GM19468 (cell line): ENCODE data around the gene DUS4L.

Experiments used
- ATAC-seq: cut with Tn5 transposase; IDR thresholded peaks from one replicate; pipeline ENCODE4 v1.9.1; 2021; ENCODE audit warnings: mild to moderate bottlenecking, moderate library complexity, moderate number of reproducible peaks; ENCODE audit not compliant: unreplicated experiment; ENCODE audit errors: extremely low read depth

The DUS4L gene

DNA sequence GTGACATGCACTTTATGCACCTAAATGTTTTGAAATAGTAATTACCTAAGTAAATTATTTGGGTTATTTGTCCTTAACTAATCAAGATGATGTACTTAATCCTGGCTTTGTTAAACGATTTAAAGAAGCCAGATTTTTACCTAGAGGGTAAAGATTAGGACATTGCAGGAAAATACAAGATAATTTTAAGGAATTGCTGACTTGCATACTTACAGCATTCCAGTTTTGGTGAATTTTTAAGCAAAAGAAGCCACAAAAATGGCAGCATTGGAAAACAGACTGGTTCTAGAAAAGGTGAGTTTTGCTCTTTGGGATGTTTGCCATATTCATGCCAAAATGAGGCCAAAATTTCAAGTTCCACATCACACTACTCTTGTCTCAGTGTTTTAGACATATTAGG lies 49.7 kb downstream of the DUS4L start:
- ATAC-seq = no peak

DNA sequence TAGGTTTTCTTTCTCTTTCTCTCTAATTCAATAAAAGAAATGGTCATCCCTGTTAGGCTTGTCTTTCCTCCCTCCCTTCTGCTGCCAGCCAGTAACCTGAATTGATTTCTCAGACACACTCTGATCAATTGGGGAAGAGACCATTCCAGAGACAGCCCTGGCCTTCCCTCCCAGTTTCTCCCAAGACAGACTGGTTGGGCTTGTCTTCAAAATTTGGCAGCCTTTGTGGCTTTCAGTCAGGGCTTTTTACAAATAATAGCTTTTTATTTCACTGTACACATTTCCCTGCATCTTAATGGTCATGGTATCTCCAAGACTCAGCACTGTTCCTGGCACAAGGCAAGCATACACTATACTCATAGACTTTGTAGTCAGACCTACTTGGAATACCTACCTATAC lies 50.2 kb downstream of the DUS4L start:
- ATAC-seq = no peak

DNA sequence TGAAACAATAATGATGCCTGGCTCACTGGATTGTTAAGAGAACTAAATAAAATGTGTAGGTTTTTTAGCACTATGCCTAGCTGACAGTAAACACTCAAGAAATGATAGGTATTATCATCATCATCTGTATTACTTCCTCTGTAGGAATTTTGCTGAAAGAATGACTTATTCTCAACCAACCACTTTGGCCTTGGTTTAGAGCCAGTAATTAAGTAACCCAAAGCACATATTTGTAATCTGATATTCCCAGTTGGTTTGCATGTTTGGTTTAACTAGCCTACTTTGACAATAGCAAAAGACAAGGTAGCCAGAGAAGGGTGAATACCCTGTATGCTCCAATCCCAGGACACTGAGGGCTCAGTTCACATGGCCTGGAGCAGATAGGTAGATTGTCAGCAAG lies 50.7 kb downstream of the DUS4L start:
- no peak for ATAC-seq

DNA sequence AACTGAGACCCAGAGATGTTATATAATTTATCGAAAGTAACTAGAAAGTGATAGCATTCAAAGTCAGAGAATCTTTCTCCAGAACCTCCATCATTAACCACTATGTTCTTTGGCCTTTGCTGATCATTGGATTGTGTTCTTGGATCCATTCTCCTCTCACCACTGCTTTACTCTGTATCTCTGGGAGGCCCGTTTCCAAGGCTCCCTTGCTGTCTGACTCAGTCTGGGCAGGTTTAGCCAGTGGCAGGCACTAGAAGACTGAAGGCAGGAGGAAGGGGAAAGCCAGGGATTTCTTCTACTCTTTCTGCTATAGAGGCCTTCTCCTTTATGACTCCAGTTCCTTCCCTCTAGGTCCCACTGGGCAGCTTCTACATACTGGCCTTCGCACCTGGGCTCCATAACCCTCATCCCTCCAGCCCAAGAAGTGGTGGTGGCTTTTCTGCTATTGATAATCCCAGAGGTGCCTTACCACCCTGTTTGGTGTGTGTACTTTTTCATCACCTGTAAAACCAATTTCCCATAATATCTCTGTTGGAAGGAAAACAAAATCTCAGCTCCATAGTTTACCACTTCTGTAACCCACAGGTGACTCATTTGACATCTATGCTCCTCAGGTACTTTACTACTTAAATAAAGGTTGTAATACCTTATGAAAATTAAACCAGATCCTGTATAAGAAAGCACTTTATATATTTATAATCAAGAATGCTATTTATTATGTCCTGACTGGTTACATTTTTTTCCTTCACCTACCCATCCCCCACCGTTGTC lies 52.3 kb downstream of the DUS4L start:
- no peak for ATAC-seq

DNA sequence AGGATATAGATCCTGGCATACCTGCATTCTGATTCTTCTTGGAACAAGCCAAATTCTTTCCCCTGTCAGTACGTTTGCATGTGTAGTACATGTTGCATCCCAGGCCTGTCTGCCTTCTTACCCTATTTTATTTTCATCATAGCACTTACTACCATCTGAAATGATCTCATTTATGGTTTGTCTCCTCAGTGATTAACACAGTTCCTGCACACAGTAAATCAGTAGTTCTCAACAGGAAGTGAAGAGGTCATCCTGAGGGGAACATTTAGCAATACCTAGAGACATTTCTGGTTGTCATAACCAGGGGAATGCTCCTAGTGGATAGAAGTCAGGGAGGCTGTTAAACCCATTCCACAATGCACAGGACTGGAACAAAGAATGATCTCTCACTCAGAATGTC lies 58.7 kb downstream of the DUS4L start:
- no peak for ATAC-seq

DNA sequence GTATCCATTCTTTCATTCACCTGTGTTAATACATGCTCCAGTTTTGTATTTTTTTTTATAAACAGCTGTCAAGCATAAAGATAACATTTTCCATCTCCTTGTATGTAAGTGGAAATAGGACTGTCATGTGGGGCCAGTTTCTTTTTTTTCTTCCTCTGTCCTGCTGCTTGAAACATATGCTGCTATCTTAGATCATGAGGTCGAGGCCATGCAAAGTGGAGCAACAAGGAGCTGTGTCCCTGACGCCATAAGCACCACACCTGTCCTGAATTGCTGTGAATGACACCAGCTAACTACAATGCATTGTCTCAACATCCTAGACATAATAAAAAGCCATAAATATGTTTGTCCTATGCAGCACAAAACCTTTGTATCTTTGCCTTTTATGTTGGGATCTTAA lies 59.1 kb downstream of the DUS4L start:
- ATAC-seq = no peak

DNA sequence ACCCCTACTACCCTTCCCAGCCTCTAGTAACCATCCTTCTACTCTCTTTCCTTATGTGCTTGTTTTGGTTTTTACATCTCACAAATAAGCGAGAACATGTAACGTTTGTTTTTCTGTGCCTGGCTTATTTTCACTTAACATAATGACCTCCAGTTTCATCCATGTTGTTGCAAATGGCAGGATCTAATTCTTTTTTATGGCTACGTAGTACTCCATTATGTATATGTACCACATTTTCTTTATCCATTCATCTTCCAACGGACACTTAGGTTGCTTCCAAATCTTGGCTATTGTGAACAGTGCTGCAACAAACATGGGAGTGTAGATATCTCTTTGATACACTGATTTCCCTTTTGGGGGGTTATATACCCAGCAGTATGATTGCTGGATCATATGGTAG lies 63.2 kb downstream of the DUS4L start:
- ATAC-seq = no peak
